PFSK-1 (cell line): ENCODE measurements around the gene ACSL6.

Experiments used
- FOXP2 ChIP-seq: optimal IDR thresholded peaks from 2 replicates; pipeline ENCODE3; 2011; ENCODE audit warnings: borderline replicate concordance, control low read depth, inconsistent platforms; ENCODE audit not compliant: insufficient read depth; ENCODE audit errors: extremely low read length, extremely low read depth
- POLR2AphosphoS5 ChIP-seq: IDR thresholded peaks from 2 replicates; pipeline ENCODE4 v1.6.1; 2012; ENCODE audit warnings: low read depth, mild to moderate bottlenecking, control low read depth, low read length, moderate library complexity
- REST ChIP-seq, 2 experiments: IDR thresholded peaks; 2 replicates each; pipeline versions ENCODE4 v1.6.1 to v1.8.0; 2011 to 2012; ENCODE audit warnings: low read depth in 2 of 2, low read length in 2 of 2, control low read depth in 1 of 2, inconsistent platforms in 1 of 2, mild to moderate bottlenecking in 1 of 2, moderate library complexity in 1 of 2; ENCODE audit not compliant: insufficient read depth in 1 of 2
- SIN3A ChIP-seq: IDR thresholded peaks from 2 replicates; pipeline ENCODE4 v1.6.1; 2012; ENCODE audit warnings: mild to moderate bottlenecking, low read length, moderate library complexity, borderline replicate concordance; ENCODE audit not compliant: insufficient read depth
- TAF1 ChIP-seq: IDR thresholded peaks from 2 replicates; pipeline ENCODE4 v1.6.1; 2012; ENCODE audit warnings: low read length, control low read depth, borderline replicate concordance; ENCODE audit not compliant: insufficient read depth

GRCh38 chr5:132005591-132005990 lies 5.9 kb downstream of the ACSL6 start:
- TF ChIP-seq REST (IDR thresholded peaks at IDR 0.05; ENCODE audit: insufficient read depth in 1 of 2, low read depth in 2 of 2, low read length in 2 of 2) (no peak), POLR2AphosphoS5 (no peak), TAF1 (no peak), SIN3A (no peak), FOXP2 (no peak)
